ENCODE data around the gene CAPN2.

DNA sequence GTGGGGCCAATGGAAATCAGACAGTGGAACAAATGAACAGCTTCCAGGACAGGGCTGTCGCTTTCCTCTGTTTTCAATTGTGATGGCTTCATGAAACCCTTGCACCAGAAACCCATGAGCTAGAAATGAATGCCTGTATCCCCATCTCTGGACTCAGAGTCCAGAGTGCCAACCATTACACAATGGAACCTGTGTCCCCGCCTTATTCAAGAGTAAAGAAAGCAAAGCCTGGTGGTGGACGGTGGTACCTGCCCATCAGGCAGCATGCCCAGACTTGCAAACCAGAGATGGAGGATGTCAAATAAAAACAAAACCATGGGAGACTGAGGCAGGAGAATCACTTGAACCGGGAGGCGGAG is 4.4 kb upstream of the CAPN2 start:
- TF ChIP-seq, protein P1, sequence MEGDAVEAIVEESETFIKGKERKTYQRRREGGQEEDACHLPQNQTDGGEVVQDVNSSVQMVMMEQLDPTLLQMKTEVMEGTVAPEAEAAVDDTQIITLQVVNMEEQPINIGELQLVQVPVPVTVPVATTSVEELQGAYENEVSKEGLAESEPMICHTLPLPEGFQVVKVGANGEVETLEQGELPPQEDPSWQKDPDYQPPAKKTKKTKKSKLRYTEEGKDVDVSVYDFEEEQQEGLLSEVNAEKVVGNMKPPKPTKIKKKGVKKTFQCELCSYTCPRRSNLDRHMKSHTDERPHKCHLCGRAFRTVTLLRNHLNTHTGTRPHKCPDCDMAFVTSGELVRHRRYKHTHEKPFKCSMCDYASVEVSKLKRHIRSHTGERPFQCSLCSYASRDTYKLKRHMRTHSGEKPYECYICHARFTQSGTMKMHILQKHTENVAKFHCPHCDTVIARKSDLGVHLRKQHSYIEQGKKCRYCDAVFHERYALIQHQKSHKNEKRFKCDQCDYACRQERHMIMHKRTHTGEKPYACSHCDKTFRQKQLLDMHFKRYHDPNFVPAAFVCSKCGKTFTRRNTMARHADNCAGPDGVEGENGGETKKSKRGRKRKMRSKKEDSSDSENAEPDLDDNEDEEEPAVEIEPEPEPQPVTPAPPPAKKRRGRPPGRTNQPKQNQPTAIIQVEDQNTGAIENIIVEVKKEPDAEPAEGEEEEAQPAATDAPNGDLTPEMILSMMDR (IDR thresholded peaks at IDR 0.05; ENCODE audit: insufficient read depth, low read length, poor library complexity, severe bottlenecking), result no peak
- TF ChIP-seq EZH2phosphoT487 (conservative IDR thresholded peaks at IDR 0.05; ENCODE audit: low read length), result no peak

Measured in SU-DHL-6 (cell line).